ENCODE results near the gene FRMD4A.

GRCh38 chr10:13834581-13835286, 496.0 kb downstream of the FRMD4A start:
- TF ChIP-seq, protein P1, sequence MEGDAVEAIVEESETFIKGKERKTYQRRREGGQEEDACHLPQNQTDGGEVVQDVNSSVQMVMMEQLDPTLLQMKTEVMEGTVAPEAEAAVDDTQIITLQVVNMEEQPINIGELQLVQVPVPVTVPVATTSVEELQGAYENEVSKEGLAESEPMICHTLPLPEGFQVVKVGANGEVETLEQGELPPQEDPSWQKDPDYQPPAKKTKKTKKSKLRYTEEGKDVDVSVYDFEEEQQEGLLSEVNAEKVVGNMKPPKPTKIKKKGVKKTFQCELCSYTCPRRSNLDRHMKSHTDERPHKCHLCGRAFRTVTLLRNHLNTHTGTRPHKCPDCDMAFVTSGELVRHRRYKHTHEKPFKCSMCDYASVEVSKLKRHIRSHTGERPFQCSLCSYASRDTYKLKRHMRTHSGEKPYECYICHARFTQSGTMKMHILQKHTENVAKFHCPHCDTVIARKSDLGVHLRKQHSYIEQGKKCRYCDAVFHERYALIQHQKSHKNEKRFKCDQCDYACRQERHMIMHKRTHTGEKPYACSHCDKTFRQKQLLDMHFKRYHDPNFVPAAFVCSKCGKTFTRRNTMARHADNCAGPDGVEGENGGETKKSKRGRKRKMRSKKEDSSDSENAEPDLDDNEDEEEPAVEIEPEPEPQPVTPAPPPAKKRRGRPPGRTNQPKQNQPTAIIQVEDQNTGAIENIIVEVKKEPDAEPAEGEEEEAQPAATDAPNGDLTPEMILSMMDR (optimal IDR thresholded peaks at IDR 0.05 in 1 of 3, IDR thresholded peaks at IDR 0.05 in 1 of 3, conservative IDR thresholded peaks at IDR 0.05 in 1 of 3; ENCODE audit: extremely low read depth in 1 of 3, insufficient read depth in 2 of 3, low read length in 3 of 3) = no peak
- TF ChIP-seq EZH2 (IDR thresholded peaks at IDR 0.05; ENCODE audit: low read length) = no peak
